AG08396 (cell line): ENCODE measurements around the gene LOXL4.

Experiments used
- DNase-seq: peaks from one replicate; pipeline ENCODE4 v3.0.0; 2012; ENCODE audit warnings: low spot score, mixed read lengths

The LOXL4 gene

DNA sequence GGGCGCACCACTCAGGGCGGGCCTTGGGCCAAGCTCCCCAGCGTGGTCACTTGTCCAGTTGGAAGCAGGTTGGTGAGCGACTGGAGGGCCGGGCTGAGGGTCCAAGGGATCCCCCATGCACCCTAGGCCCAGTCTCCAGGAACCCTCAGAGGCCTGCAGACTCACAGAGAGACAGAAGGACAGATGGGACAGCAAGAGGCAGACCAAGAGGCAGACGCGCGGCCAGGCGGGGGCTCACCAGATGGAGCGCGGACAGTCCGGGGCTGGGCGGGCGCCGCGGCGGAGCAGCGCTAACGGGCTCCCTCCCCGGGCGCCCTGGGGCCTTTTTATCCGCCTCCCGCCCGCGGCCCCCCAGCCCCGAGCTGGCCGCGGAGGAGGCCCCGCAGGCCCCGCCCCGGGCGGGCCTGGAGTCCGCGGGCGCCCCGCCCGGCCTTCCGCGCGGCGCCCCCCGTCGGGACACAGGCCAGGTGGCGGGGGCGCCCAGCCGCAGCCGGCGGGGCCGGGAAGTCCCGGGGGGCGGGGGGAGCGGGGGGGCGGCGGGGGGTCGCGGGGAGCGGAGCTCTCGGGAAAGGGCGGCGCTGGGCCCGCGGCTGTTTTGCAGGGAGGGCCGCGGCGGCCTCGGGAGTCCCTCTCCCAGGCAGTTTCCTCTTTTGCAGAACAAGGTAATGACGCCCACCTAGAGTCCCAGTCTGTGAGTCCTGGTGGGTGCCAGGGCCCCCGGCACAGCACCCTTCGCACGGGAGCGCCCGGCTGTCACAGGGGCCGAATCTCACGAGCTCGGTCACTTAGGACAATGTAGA is at the start of gene LOXL4:
Gene LOXL4 (minus strand): TSS at position 301 of the 800 bp plus-strand sequence. CDS start 5,175 bp downstream, outside the sequence.
- DNase-seq: peak; percentile 86

DNA sequence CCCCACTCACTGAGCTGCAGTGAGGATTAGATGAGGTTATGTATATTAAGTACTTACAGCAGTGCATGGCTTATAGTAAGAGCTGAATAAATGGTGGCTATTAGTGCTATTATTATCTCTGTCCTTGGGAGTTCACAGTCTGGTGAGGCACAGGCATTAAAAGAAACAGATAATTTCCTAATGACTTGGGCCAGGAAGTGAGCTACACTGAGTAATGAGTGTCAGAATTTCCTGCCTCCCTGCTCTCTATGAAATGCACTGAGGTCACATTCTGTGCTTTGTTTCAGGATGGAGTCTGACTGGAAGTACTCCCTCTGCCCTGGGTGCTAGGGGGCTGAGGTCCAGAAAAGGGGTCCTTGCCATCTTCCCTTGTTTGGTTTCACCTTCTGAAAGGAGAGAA is 48.7 kb upstream of the LOXL4 start:
- DNase-seq: no peak

DNA sequence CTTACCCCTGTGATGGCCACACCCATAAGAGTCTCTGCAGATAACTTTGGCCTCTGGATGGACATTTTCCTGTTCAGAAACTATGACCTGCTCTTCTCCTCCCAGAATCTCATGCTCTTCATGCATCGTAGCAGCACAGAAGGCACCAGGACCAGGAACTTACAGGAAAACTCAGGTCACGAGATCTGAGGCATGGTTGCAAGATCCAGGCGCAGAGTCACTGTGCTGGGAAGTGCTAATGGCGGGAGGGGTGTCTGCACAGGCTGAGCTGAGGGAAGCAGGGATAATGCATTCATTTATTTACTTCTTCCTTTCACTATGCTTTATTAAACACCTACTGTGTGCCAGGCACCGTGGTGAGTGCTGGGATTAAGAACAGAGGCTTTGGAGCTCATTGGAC is 48.2 kb upstream of the LOXL4 start:
- no peak for DNase-seq

DNA sequence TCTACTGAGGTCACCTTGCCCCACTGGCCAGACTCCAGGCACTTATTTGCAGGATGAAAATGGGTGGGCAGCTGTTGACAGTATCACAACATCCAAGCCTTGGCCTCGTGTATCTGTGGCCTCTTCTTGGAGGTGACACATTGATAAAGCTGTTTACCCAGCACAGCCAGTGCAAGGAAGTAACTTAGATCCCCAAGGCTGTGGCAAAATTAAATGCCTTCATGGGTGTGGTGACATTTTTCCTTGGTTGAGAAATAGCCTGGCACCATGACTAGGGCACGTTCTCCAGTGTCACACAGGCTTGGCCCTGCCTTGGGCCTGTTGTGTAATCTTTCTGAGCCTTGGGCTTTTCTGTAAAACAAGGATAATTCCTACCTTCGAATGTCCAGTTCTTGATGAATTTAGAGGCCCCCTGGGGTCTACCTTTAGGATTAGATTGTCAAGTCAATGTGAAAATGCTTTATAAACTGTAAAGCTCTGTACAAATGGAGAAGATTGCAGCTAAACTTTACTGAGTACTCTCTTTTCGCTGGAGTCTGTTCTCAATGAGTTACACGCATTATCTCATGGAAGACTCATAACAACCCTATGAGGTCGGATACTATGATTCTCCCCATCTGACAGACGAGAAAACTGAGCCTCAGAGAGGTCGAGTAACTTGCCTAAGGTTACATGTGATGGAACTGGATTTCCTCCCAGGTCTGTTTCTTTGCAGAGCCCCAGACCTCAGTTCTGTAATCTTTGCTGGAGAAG is 46.7 kb upstream of the LOXL4 start:
- DNase-seq: no peak

DNA sequence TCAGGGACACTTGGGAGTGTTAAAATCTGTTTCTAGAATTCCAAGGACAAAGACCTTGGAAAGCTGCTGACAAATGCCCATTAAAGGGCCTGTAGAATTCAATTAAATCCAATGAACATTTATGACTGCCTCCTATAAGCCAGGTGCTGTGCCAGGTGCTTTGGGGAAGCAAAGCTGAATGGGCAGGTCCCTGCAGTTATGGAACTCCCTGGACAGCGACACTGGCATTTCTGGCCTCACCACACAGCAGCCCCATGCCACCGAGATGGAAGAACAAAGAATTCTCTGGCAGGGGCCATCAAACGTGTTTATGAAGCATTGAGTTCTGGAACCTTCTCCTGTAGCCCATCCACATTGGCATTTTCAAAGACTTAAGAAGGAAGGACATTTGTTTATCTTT is 45.6 kb upstream of the LOXL4 start:
- DNase-seq: no peak

DNA sequence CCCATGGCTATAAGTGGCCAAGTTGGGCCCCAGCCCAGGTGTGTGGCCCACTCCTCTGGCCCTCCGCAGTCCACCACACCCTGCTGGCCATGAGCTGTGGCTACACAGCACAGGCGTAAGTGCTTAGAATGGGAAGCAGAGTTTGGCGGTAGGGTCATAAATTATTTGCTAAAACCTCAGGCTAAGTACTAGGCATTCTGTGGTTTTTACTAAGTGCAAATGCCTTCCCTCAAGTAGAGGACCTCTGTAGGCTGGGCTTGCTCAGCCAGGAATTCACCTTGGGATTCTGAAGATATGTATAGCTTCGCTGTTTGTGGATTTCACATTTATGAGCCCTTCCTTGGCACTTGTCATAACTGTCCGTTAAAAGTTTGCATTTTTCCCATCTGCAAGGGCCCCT is 44.8 kb upstream of the LOXL4 start:
- no peak for DNase-seq

DNA sequence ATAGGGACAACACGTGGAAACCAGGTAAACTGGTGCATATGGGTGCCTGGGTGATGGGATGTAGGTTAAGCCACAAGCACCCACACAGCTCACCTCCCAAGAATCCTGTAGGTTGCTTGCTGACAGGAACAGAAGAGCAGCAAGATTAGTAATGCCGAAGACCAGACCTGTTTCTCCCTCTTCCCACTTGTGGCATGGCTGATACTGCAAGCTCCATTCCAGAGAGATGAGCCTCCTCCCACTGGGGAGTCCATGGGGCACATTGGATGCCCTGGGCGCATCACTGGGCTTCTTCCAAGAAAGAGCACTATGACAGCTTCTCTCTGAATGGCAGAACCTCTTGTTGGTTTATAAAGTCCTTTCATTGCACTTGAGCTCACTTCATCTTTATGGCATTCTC is 44.4 kb upstream of the LOXL4 start:
- DNase-seq: no peak

DNA sequence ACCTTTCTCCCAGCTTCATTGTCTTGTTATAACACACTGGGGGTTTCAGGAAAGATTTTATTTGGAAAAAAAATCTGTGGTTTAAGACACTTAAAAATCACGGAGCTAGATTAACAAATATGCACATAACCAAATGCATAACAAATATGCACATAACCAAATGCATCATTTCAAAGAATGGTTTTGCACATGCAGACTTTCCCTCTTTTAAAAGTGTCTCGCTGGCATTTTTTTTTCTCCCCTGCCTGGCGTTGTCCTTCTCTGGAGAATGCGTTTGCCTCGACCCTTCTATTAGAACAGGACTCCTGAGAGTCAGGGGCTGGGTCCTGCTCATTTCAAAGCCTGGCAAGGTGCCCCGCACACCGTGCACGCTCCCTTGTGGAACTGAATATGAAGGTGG is 42.7 kb upstream of the LOXL4 start:
- no peak for DNase-seq

DNA sequence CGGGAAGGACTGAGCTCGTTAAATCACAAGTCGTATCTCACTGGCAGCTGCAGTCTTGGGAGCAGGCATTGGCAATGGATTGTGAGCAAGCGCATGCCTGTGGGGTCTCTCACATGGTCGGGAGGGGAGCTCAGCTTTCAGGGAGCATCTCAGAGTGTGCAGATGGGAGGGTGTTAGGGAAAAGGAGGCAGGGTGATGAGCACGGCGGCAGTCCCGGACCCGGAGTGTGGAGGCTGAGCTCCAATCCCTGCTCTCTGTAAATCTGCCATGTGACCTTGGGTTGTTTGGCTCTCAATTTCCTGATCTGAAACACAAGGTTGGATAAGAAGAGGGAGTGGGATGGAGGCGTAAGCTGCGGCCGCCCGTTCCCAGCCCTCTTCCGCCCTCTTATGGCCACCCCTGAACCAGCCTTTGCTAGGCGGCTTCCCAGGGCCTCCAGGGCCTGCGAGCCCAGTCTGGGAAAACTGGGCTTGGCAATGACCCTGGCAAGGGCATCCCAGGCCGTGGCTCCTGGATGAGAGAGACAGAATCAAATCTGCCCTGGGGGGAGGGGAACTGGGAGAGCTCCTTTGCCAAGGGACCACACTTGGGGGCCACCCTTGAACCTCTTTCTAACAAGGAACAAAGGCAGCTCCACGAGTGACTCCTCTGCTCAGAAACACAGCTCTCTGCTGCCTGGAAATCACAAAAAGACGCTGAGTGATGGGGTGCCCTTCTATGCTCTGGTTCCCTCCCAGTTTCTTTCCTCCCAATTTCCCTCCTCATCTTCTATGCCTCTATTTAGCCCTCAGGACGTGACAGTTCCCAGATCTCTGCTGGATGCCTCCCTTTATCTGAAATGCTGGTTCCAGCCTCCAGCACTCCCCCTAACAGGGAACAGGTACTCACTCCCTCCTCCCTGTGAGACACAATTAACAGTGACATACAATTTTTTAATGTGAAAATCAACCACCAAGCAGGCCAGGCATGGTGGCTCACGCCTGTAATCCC is 41.7 kb upstream of the LOXL4 start:
- peak; percentile 89 for DNase-seq

DNA sequence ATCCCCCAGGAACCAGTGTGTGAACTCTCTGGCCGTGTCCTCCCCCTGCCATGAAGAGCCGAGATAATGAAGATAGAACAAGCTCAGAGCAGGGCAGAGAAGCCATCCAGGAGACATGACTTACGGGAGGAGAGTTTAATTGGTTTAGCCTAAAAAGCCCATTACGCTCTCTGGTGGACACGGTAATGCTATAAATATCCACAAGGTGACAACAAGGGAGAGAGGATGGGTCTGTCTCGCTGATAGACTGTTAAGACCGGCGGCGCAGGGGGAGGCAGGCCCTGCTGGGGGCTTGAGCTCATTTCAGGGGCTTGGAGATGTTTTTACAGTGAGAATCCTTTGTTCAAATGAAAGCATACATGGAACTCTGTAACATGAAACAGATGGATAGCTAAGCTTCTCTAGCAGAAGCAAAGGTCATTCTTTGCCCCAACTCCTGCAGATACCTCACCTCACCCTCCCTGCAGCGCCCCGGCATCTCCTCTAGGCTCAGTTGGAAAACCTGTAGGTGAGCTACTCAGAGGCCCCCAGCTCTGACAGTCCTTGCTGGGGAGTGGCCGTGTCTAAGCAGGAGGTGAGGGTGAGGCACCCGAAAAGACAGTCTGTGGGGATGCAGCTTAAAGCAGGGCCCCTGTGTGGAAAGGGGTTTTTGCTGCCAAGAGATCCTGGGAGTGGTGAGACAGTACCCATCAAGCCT is 40.8 kb upstream of the LOXL4 start:
- no peak for DNase-seq

DNA sequence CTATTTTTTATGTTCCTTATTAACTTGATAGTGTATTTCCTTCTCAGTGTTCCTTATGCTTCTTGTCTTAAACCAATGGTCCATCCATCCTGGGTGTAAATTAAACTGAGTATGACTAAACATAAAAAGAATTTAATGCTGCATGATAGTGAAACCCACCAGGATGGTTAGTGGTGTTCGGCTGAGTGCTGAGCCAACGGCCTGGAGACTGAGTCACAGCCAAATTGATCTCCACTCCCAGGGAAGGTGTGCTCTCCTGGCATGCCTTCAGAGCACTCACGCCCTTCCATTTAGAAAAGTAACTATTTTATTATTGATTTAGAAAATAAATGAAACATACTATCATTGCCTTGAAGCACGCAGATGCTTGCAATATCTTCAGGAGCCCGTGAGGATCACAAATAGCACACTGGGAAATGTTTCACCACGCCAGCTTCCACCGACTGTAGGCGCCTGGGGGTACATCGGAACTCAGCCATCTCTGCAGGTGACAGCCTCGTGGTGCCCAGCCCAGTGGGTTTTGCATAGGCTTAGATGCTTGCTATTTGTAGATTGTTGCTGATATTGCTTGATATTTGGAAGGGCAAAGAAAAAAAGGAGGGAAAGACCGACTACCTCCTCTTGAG is 40.0 kb upstream of the LOXL4 start:
- DNase-seq: no peak

DNA sequence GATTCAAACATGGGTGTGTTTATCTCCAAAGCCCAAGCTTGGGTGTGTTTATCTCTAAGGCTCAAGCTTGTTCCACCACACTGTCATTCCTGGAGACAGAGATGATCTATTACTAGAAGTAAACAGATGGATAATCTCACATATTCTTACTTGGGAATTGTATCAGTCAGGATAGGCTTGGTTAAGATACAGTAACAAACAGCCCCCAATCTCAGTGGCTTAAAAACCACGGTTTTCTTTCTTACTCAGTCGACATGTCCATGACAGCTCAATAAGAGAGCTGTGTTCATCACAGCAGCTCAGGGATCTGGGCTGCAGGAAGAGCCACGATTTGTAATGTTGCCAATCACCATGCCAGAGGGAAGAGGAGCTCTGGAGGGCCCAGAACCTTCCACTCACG is 38.5 kb upstream of the LOXL4 start:
- no peak for DNase-seq

DNA sequence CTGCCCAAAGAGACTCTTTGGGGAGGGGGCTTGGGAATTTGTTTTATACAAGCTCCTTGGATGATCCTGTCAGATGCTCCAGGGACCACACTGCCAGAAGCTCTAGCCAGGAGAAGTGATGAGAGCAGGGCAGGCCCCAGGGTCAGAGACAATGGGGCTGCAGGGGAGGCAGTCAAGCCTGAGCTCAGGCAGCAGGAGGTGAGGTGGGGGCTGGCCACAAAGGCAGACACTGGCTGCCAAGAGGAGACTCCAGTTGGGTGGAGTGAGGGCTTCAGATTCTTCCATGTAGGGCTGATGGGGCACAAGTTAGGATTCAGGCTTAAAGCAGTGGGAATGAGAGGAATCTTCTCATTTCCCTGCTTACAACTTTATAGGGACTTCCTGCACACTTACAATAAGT is 35.6 kb upstream of the LOXL4 start:
- no peak for DNase-seq

DNA sequence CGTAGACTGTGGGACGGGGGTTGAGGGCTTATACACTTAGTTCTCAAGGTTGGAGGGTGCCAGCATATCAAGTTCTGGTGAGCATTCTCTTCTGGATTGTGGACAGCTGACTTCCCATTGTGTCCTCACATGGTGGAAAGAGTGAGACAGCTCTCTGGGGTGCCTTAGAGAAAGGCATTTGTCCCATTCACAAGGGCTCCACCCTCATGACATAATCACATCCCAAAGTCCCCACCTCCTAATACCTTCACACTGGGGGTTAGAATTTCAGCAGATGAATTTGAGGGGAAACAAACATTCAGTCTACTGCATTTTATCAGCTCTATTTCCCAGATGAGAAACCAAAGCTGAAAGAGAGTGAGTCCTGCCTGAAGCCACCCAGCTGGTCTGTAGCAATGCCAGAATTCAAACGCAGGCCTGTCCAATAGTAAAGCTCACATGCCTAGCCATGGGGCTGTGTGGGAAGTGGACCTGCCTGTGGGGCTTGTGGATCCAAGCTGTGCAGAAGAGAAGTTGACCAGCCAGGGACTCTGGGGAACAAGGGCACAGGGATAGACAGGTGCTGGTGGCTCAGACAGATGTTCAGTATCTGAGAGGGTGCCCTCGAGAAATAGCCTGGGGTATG is 34.9 kb upstream of the LOXL4 start:
- no peak for DNase-seq

DNA sequence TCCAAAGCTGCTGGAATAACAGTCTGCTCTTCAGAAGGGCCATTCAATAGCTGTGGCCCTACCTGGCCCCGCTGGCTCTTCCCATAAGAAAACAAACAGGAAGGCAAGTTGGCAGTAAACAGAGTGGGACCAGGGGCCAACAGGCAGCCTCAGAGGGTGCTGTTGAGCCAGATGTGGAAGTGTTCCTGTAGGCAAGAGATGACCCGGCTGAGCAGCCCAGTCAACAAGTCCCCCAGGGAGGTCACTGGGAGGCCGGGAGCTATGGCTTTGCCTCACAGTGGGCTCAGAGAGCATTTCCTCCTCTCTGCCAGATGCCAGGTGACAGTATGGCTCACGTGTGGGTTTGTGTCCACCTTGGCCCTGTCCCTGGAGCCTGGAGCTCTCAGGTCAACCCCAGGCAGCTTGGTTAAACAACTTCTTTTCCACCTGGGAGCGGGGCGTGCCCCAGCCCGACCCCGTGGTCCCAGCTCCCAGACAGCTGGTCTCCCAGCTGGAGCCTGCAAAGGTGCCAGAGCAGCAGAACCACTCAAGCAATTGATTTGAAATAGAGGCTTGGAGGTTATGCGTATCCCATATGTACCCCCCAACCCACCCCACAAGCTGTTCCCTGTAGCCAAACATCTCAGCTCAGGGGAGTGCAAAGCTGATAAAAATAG is 33.8 kb upstream of the LOXL4 start:
- DNase-seq: no peak

DNA sequence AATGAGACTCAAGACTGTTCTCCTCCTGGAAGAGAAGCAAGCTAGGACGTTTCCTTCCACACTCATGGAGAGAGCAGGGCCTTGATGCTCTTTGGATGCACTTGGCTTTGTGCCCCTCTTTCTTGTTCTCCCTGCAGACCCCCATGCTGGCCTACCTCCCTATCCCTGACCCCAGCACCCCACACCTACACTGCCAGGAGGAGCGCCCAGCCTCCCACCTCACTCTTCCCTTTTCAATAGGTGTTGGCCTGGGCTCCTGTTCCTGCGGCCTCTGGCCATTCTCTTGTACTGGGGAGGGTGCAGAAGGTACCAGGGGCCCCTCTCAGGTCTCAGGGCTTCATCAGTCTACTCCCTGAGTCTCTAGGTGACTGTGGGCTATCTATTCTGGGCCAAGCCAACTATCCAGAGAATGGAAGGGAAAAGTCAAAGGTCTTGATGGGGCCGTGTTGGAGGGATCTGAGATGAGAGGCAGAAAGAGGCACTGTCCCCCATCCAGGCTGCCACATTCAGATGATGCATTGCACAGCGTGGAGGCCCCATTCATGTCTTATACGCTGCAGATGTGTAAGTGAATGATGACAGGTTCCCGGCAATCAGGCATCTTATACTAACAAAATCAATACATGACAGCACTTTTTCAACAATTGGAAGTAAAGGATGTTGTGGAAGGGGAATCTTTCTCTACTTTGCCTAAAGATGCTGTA is 32.7 kb upstream of the LOXL4 start:
- no peak for DNase-seq

DNA sequence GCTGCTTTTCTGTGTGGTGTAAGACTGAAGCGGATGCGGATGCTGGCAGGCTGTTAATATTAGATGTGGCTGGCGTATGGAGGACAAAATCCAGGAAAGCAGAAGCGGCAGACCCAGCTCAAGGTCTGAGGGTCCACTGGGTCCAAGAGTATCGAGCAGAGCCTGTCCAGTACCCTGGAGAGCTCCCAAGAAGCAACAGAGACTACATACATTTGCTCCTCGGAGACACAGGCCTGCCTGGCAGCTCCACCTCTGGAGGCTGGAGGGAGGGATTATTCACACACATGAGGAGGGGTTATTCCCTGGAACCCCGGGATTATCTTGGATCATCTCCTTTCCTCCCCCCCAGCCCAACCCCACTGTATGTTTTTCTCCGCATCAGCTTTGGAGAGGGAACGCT is 31.3 kb upstream of the LOXL4 start:
- DNase-seq: no peak

DNA sequence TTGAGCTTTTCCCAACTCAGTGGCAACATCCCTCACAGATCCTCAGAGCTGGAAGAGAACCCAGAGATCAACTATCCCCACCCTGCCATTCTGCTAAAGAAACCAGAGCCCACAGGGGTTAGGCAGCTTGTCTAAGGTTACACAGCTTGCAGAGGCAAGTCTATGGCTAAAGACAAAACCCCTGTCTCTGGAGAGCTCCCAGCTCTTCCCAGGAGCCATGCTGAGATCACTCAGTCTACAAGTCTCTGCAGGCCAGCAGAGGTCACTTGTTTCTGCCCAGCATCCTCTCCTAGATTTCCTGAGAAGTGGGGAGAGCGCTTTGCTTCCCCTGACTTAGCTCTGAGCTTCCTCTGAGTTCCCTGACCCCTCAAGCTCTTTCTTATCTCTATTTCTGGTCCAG is 28.5 kb upstream of the LOXL4 start:
- DNase-seq: no peak

DNA sequence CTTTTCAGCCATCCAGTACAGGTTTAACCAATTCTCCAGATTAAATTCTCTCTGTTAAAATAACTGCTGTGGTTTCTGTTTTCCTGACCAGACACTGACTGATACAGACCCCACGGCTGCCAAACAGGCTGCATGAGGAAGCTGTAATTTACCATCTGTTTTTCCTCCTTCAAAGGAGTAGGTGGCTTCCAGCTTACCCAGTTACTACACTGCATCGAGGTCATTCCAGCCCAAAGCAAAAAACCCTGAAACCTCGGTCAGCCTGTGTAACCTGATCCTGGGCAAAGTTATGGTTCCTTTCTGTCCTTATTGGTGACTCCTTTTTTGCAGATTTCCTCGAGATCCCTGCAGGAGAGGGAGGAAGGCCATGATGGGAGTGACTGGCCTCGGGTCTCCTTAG is 27.9 kb upstream of the LOXL4 start:
- no peak for DNase-seq

DNA sequence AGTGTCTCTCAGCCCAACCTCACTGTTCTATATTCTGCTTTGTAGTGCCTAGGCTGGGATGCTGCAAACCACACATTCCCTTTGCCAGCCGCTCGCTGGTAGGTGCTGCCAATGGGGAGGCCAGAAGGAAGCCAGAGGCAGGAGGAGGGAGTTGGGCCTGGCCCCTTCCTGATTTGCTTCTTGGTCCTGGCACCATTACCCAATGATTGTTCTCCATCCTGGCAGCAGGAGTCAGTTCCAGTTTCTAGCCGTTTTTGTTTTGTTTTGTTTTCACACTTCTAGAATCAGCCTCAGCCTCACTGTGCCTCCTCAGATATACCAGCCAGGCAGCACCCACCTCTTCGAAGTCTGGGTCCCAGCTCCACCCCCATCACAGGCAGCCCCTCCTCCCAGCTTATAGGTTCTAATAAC is 27.4 kb upstream of the LOXL4 start:
- DNase-seq: no peak
